DND-41 (cell line): Measurements from ENCODE around the gene PAM.
"Not testable (repeated sequence)": the region's sequence is repeated elsewhere in the genome, so short reads cannot be mapped to it uniquely, and the experiment has no call there.

Source experiments
- ATAC-seq: fragments of 200-7000 bp; cut with Tn5 transposase; 3 replicates; pipeline ENCODE4 v1.9.1; 2021; ENCODE audit warnings: low read depth; ENCODE audit not compliant: insufficient read depth
- DNase-seq: peaks from one replicate; pipeline ENCODE4 v3.0.0-alpha.2; 2020
- H2AFZ ChIP-seq: 2 replicates; pipeline ENCODE4 v1.6.0; 2012; ENCODE audit warnings: low read depth, low read length
- H3K27ac ChIP-seq: 2 replicates; pipeline ENCODE4 v1.5.1; 2012; ENCODE audit warnings: low read length, inconsistent platforms
- H3K27me3 ChIP-seq: fragments of 200-600 bp; sonication (generic); 2 replicates; pipeline ENCODE4 v1.6.0; 2012; ENCODE audit warnings: low read length, mild to moderate bottlenecking, inconsistent platforms; ENCODE audit not compliant: insufficient read depth, poor library complexity
- H3K36me3 ChIP-seq: 2 replicates; pipeline ENCODE4 v1.5.1; 2012; ENCODE audit warnings: low read length, inconsistent platforms; ENCODE audit not compliant: insufficient read depth
- H3K4me1 ChIP-seq: 2 replicates; pipeline ENCODE4 v1.5.1; 2012; ENCODE audit warnings: mild to moderate bottlenecking, low read length; ENCODE audit not compliant: insufficient read depth
- H3K4me2 ChIP-seq: 2 replicates; pipeline ENCODE4 v1.6.0; 2012; ENCODE audit warnings: mild to moderate bottlenecking, moderate library complexity, low read length, inconsistent platforms; ENCODE audit not compliant: insufficient read depth
- H3K4me3 ChIP-seq, 2 experiments: fragments of 200-600 bp in 1 of 2; shearing (Covaris generic) in 1 of 2; 2 replicates each; pipeline ENCODE4 v1.5.1; 2012 to 2016; ENCODE audit warnings: inconsistent platforms in 2 of 2, low read length in 2 of 2, mild to moderate bottlenecking in 2 of 2, low read depth in 1 of 2, moderate library complexity in 1 of 2
- H3K79me2 ChIP-seq: 2 replicates; pipeline ENCODE4 v1.6.0; 2012; ENCODE audit warnings: low read length, inconsistent platforms; ENCODE audit not compliant: insufficient read depth
- H3K9ac ChIP-seq: 2 replicates; pipeline ENCODE4 v1.6.0; 2012; ENCODE audit warnings: low read depth, mild to moderate bottlenecking, inconsistent platforms, low read length, moderate library complexity
- H3K9me3 ChIP-seq: 2 replicates; pipeline ENCODE4 v1.5.1; 2012; ENCODE audit warnings: low read length, moderate library complexity, mild to moderate bottlenecking, inconsistent platforms; ENCODE audit not compliant: insufficient read depth, severe bottlenecking
- H4K20me1 ChIP-seq: 2 replicates; pipeline ENCODE4 v1.6.0; 2012; ENCODE audit warnings: low read length; ENCODE audit not compliant: insufficient read depth
- CTCF ChIP-seq: IDR thresholded peaks from 2 replicates; pipeline ENCODE4 v1.5.1; 2012; ENCODE audit warnings: borderline replicate concordance, low read length, moderate library complexity, mild to moderate bottlenecking; ENCODE audit not compliant: poor library complexity, severe bottlenecking; ENCODE audit errors: extremely low read depth
- EZH2 ChIP-seq: IDR thresholded peaks from 3 replicates; pipeline ENCODE4 v1.6.1; 2012; ENCODE audit warnings: borderline replicate concordance, low read depth, mild to moderate bottlenecking, moderate library complexity, low read length, inconsistent platforms; ENCODE audit not compliant: severe bottlenecking

The PAM gene

GRCh38 chr5:102905056-102905455 is 150.0 kb downstream of the PAM start:
- no peak overlapping the region for H2AFZ ChIP-seq
- ATAC-seq (no peak), DNase-seq (no peak)
- TF ChIP-seq CTCF (no peak), EZH2 (no peak)
- no peaks in the 10 kb centered on the region for H3K79me2 ChIP-seq
- no peak overlapping the region for H3K27ac ChIP-seq
- H3K36me3 ChIP-seq, result no peaks in the 10 kb centered on the region
- no peak overlapping the region for H3K4me3 ChIP-seq
- no peak overlapping the region for H3K4me2 ChIP-seq
- no peaks in the 10 kb centered on the region for H3K27me3 ChIP-seq
- H4K20me1 ChIP-seq, result no peaks in the 10 kb centered on the region
- H3K9ac ChIP-seq, result no peak overlapping the region
- 0 out of 2 replicates have a peak, but pooled peaks cover 7% of the 10 kb centered on the region for H3K4me1 ChIP-seq
- peaks cover 3% of the 10 kb centered on the region for H3K9me3 ChIP-seq

- H3K27ac ChIP-seq, H3K4me1 ChIP-seq, H3K36me3 ChIP-seq, H3K4me2 ChIP-seq, H4K20me1 ChIP-seq, H3K9me3 ChIP-seq, H3K27me3 ChIP-seq, H3K79me2 ChIP-seq, H3K9ac ChIP-seq, H2AFZ ChIP-seq, ATAC-seq, H3K4me3 ChIP-seq, DNase-seq: not testable (repeated sequence)
These were observed 152.0 kb downstream of the PAM start for GRCh38 chr5:102907099-102907498.

- no peak overlapping the region for H3K27ac ChIP-seq
- H3K9me3 ChIP-seq, result peaks cover 3% of the 10 kb centered on the region
- no peak overlapping the region for H2AFZ ChIP-seq
- TF ChIP-seq CTCF (no peak), EZH2 (no peak)
- no peaks in the 10 kb centered on the region for H3K27me3 ChIP-seq
- no peak overlapping the region for H3K9ac ChIP-seq
- no peaks in the 10 kb centered on the region for H3K36me3 ChIP-seq
- H3K79me2 ChIP-seq, result no peaks in the 10 kb centered on the region
- DNase-seq (no peak), ATAC-seq (no peak)
- no peak overlapping the region for H3K4me2 ChIP-seq
- no peaks in the 10 kb centered on the region for H4K20me1 ChIP-seq
- H3K4me1 ChIP-seq, result no peaks in the 10 kb centered on the region
- H3K4me3 ChIP-seq, result no peak overlapping the region
These were observed 155.4 kb downstream of the PAM start for GRCh38 chr5:102910240-102911226.

- no peaks in the 10 kb centered on the region for H4K20me1 ChIP-seq
- H3K27ac ChIP-seq, result no peak overlapping the region
- peaks cover 2% of the 10 kb centered on the region for H3K9me3 ChIP-seq
- H3K4me1 ChIP-seq, result no peaks in the 10 kb centered on the region
- no peak overlapping the region for H3K4me3 ChIP-seq
- no peak for DNase-seq
- no peaks in the 10 kb centered on the region for H3K79me2 ChIP-seq
- no peak overlapping the region for H3K9ac ChIP-seq
- no peak overlapping the region for H2AFZ ChIP-seq
- TF ChIP-seq CTCF, result no peak
- no peak for TF ChIP-seq EZH2
- H3K27me3 ChIP-seq, result no peaks in the 10 kb centered on the region
- no peak overlapping the region for H3K4me2 ChIP-seq
- no peaks in the 10 kb centered on the region for H3K36me3 ChIP-seq
- no peak for ATAC-seq
These were observed 156.9 kb downstream of the PAM start for GRCh38 chr5:102911973-102912372.
